ENCODE measurements around the gene DOP1A. TPM values are rescaled to one million over a fixed set of nuclear protein-coding genes. Genes with fewer than 3 reads are reported as not detected.

The DOP1A gene
- polyA plus RNA-seq, 3 donors: 2.1 to 8.9 (median 2.5) TPM

GRCh38 chr6:83132121-83132520 is 64.7 kb downstream of the DOP1A start:
- WGBS (ENCODE audit: insufficient coverage): no CpG with 5 or more reads among the region's 3 CpGs
- no peak overlapping the region for H2AFZ ChIP-seq (ENCODE audit: insufficient read depth, low read depth, low read length, poor library complexity, severe bottlenecking)
- no peaks in the 10 kb centered on the region for H3K9me3 ChIP-seq (replicated peaks in 1 of 2; ENCODE audit: control insufficient read depth in 1 of 2, insufficient read depth in 1 of 2, low read length in 2 of 2)
- H3K9ac ChIP-seq (ENCODE audit: insufficient read depth, low read length, poor library complexity, severe bottlenecking): no peak overlapping the region
- Mint-ChIP-seq H3K4me3 (no peak overlapping the region), H3K36me3 (peaks cover 62 to 64% of the 10 kb centered on the region in 2 donors), H3K27me3 (ENCODE audit: low read depth in 3 of 3) (no peaks in the 10 kb centered on the region), H3K4me1 (peaks cover 5% of the 10 kb centered on the region), H3K9me3 (no peaks in the 10 kb centered on the region), H3K27ac (peak overlapping the region in 1 of 7 donors; percentile 42)
- no peak for DNase-seq
- H3K4me1 ChIP-seq (ENCODE audit: control insufficient read depth in 1 of 2, insufficient read depth in 2 of 2, low read length in 2 of 2): no peaks in the 10 kb centered on the region
- peaks cover 75 to 96% of the 10 kb centered on the region in 2 donors for H3K36me3 ChIP-seq (replicated peaks in 1 of 2; ENCODE audit: control insufficient read depth in 1 of 2, insufficient read depth in 2 of 2, low read length in 2 of 2)
- TF ChIP-seq CTCF (IDR thresholded peaks at IDR 0.05): no peak
- intact Hi-C loops (cut with micrococcal nuclease): no loop called here
- no peak overlapping the region for H3K4me3 ChIP-seq (replicated peaks in 1 of 3; ENCODE audit: low read depth in 2 of 3, low read length in 3 of 3)
- H3K27ac ChIP-seq (ENCODE audit: low read depth in 1 of 2, low read length in 2 of 2): no peak overlapping the region
- H3K27me3 ChIP-seq (ENCODE audit: control insufficient read depth in 2 of 2, insufficient read depth in 2 of 2, low read length in 2 of 2): no peaks in the 10 kb centered on the region
- no peaks in the 10 kb centered on the region for H3K79me2 ChIP-seq (ENCODE audit: insufficient read depth, low read length)
- no peak overlapping the region for H3K4me2 ChIP-seq (replicated peaks; ENCODE audit: extremely low read depth, low read length, poor library complexity, severe bottlenecking)
- no peaks in the 10 kb centered on the region for H4K20me1 ChIP-seq (ENCODE audit: insufficient read depth, low read length)

GRCh38 chr6:83138118-83138722 is 70.7 kb downstream of the DOP1A start:
- no peaks in the 10 kb centered on the region for H3K79me2 ChIP-seq (ENCODE audit: insufficient read depth, low read length)
- no peaks in the 10 kb centered on the region for H3K4me1 ChIP-seq (ENCODE audit: control insufficient read depth in 1 of 2, insufficient read depth in 2 of 2, low read length in 2 of 2)
- H3K27me3 Mint-ChIP-seq (ENCODE audit: low read depth in 3 of 3): no peaks in the 10 kb centered on the region
- no peaks in the 10 kb centered on the region for H3K27me3 ChIP-seq (ENCODE audit: control insufficient read depth in 2 of 2, insufficient read depth in 2 of 2, low read length in 2 of 2)
- H3K36me3 Mint-ChIP-seq: peaks cover 50 to 52% of the 10 kb centered on the region in 2 donors
- no peak overlapping the region for H2AFZ ChIP-seq (ENCODE audit: insufficient read depth, low read depth, low read length, poor library complexity, severe bottlenecking)
- no CpG with 5 or more reads among the region's 5 CpGs for WGBS (ENCODE audit: insufficient coverage)
- H3K4me3 ChIP-seq (replicated peaks in 1 of 3; ENCODE audit: low read depth in 2 of 3, low read length in 3 of 3): no peak overlapping the region
- H3K36me3 ChIP-seq (replicated peaks in 1 of 2; ENCODE audit: control insufficient read depth in 1 of 2, insufficient read depth in 2 of 2, low read length in 2 of 2): peaks cover 66 to 94% of the 10 kb centered on the region in 2 donors
- no peaks in the 10 kb centered on the region for H3K9me3 ChIP-seq (replicated peaks in 1 of 2; ENCODE audit: control insufficient read depth in 1 of 2, insufficient read depth in 1 of 2, low read length in 2 of 2)
- no peak overlapping the region for H3K9ac ChIP-seq (ENCODE audit: insufficient read depth, low read length, poor library complexity, severe bottlenecking)
- no peaks in the 10 kb centered on the region for H4K20me1 ChIP-seq (ENCODE audit: insufficient read depth, low read length)
- TF ChIP-seq CTCF (IDR thresholded peaks at IDR 0.05): no peak
- DNase-seq: no peak
- no peak overlapping the region for H3K4me3 Mint-ChIP-seq
- no peak overlapping the region for H3K27ac Mint-ChIP-seq
- intact Hi-C loops (cut with micrococcal nuclease): no loop called here
- no peak overlapping the region for H3K4me2 ChIP-seq (replicated peaks; ENCODE audit: extremely low read depth, low read length, poor library complexity, severe bottlenecking)
- H3K27ac ChIP-seq (ENCODE audit: low read depth in 1 of 2, low read length in 2 of 2): no peak overlapping the region
- no peaks in the 10 kb centered on the region for H3K4me1 Mint-ChIP-seq
- no peaks in the 10 kb centered on the region for H3K9me3 Mint-ChIP-seq
